Peyer's patch (tissue), 4 donors: Measurements from ENCODE around the gene PHYHIPL. TPM values are rescaled to one million over a fixed set of nuclear protein-coding genes. Genes with fewer than 3 reads are reported as not detected.

Source experiments
- DNase-seq, 3 donors: peaks; one replicate each; pipeline ENCODE4 v3.0.0-alpha.2; 2017 to 2019
- H3K27ac ChIP-seq, 4 donors: fragments of 200-600 bp; sonication (generic); one replicate each; pipeline ENCODE4 v1.5.1; 2016 to 2019
- H3K27me3 ChIP-seq, 2 donors: fragments of 200-600 bp; sonication (generic); one replicate each; pipeline ENCODE4 v1.5.1; 2019
- H3K36me3 ChIP-seq, 3 donors: fragments of 200-600 bp; sonication (generic); one replicate each; pipeline ENCODE4 v1.5.1; 2016 to 2019
- H3K4me1 ChIP-seq, 4 donors: fragments of 200-600 bp; sonication (generic); one replicate each; pipeline ENCODE4 v1.5.1; 2016 to 2019
- H3K4me3 ChIP-seq, 4 donors: fragments of 200-600 bp; sonication (generic); 1 replicate in 3 of 4; 2 replicates in 1 of 4; pipeline ENCODE4 v1.5.1; 2016 to 2019; ENCODE audit warnings: mild to moderate bottlenecking in 1 of 4
- H3K9me3 ChIP-seq, 4 donors: fragments of 200-600 bp; sonication (generic); one replicate each; pipeline ENCODE4 v1.5.1; 2016 to 2019; ENCODE audit warnings: mild to moderate bottlenecking in 1 of 4
- CTCF ChIP-seq, 6 experiments: fragments of 450-650 bp in 4 of 6; fragments of 200-600 bp in 2 of 6; sonication (generic) in 1 of 6; IDR thresholded peaks; one replicate each; pipeline ENCODE4 v1.5.1; 2017 to 2019; ENCODE audit warnings: antibody characterized with exemption in 6 of 6, mild to moderate bottlenecking in 3 of 6, moderate library complexity in 1 of 6
- POLR2A ChIP-seq, 2 donors: fragments of 450-650 bp; IDR thresholded peaks; one replicate each; pipeline ENCODE4 v1.5.1; 2017; ENCODE audit warnings: antibody characterized with exemption in 2 of 2, mild to moderate bottlenecking in 2 of 2, moderate library complexity in 2 of 2
- total RNA-seq, 4 donors: library from RNA; depleted of rRNA; stranded (reverse); fragments of >200 nt; gene quantifications; one replicate each; pipeline ENCODE4 v1.1.0, GENCODE V29; 2016

Gene PHYHIPL
- 10 to 100 TPM in 3 of 4 donors, 1 to 10 TPM in 1; 2.5 to 12.3 (median 10.8) TPM for total RNA-seq

GRCh38 chr10:59176241-59177030 lies at the start of gene PHYHIPL:
PHYHIPL (plus strand) TSS chr10:59176643; CDS start chr10:59176854, 211 bp downstream.
- H3K27ac ChIP-seq: peak within 1 kb of the TSS in 3 of 4 donors; percentile 51 to 90 (median 82)
- H3K4me1 ChIP-seq: no peaks in the 10 kb centered on the region
- H3K4me3 ChIP-seq: peak within 1 kb of the TSS in 3 of 4 donors; percentile 33 to 70 (median 66)
- DNase-seq: peak in 2 of 3 donors; percentile 58 to 82
- H3K36me3 ChIP-seq: no peaks in the 10 kb centered on the region
- TF ChIP-seq POLR2A (IDR thresholded peaks at IDR 0.05) (peak in 1 of 2 donors; percentile 55), CTCF (IDR thresholded peaks at IDR 0.05) (no peak)
- H3K9me3 ChIP-seq: no peaks in the 10 kb centered on the region
- H3K27me3 ChIP-seq: no peaks in the 10 kb centered on the region

DNA sequence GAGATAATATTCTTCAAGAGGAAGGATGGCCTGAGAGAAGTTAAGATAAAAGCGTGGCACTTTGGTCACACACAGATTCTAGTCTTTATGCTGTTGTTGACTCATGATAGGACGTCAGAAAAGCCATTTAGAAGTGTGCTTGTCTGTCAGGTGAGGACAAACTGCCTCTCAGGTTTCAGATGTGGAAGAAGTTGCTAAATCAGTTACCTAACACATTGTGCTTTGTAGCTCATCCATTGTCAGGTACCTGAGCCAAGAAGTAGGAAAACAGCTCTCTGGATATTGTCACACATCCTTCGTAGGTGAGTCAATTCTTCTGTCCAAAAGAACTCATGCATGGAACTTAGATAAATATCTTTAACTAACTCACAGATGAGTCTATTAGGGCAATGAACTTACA lies 49.5 kb upstream of the PHYHIPL start:
- Histone ChIP-seq H3K36me3 (no peaks in the 10 kb centered on the region), H3K27ac (no peak overlapping the region), H3K4me1 (no peaks in the 10 kb centered on the region), H3K9me3 (no peaks in the 10 kb centered on the region), H3K27me3 (no peaks in the 10 kb centered on the region), H3K4me3 (no peak overlapping the region)
- DNase-seq: no peak
- no peak for TF ChIP-seq CTCF (IDR thresholded peaks at IDR 0.05)
- TF ChIP-seq POLR2A (IDR thresholded peaks at IDR 0.05): no peak

- H3K9me3 ChIP-seq: no peaks in the 10 kb centered on the region
- H3K36me3 ChIP-seq: no peaks in the 10 kb centered on the region
- no peak for TF ChIP-seq POLR2A (IDR thresholded peaks at IDR 0.05)
- TF ChIP-seq CTCF (IDR thresholded peaks at IDR 0.05): no peak
- H3K27me3 ChIP-seq: no peaks in the 10 kb centered on the region
- no peak overlapping the region for H3K27ac ChIP-seq
- no peak for DNase-seq
- no peaks in the 10 kb centered on the region for H3K4me1 ChIP-seq
- H3K4me3 ChIP-seq: no peak overlapping the region
Observed at GRCh38 chr10:59127991-59128390, 48.5 kb upstream of the PHYHIPL start.

DNA sequence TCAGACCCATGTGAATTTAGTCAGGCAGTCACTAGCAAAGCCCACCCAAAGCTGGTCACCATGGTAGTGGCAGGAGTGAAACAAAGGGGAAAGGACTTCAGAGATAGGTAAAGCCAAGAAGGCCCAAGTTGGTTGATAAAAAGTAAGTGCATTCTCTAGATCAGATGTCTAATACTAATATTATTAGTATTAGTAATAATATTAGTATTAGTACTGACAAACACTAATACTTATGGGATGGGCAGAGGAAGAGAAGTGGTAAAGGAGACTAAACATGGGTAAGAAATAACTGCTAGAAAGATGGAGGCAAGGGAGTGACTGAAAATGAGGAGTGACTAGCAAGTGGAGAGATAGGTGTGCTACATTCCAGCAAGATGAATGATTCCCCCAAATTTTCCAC lies 46.6 kb upstream of the PHYHIPL start:
- Histone ChIP-seq H3K27ac (no peak overlapping the region), H3K4me3 (no peak overlapping the region), H3K9me3 (no peaks in the 10 kb centered on the region), H3K27me3 (no peaks in the 10 kb centered on the region), H3K36me3 (no peaks in the 10 kb centered on the region), H3K4me1 (peaks cover 0 to 3% (median 0%) of the 10 kb centered on the region in 4 donors)
- no peak for DNase-seq
- TF ChIP-seq CTCF (IDR thresholded peaks at IDR 0.05) (no peak), POLR2A (IDR thresholded peaks at IDR 0.05) (no peak)

GRCh38 chr10:59131666-59132065 lies 44.8 kb upstream of the PHYHIPL start:
- H3K4me1 ChIP-seq: peaks cover 0 to 3% (median 0%) of the 10 kb centered on the region in 4 donors
- H3K4me3 ChIP-seq: no peak overlapping the region
- no peak overlapping the region for H3K27ac ChIP-seq
- H3K27me3 ChIP-seq: no peaks in the 10 kb centered on the region
- H3K9me3 ChIP-seq: no peaks in the 10 kb centered on the region
- no peak for DNase-seq
- no peak for TF ChIP-seq POLR2A (IDR thresholded peaks at IDR 0.05)
- TF ChIP-seq CTCF (IDR thresholded peaks at IDR 0.05): no peak
- H3K36me3 ChIP-seq: no peaks in the 10 kb centered on the region
